WTC11 (cell line): ENCODE data around the gene CTNNA1.

Source experiments
- CTCF ChIP-seq: fragments of 200-600 bp; IDR thresholded peaks from 2 replicates; pipeline ENCODE4 v1.8.0; 2022; ENCODE audit warnings: antibody characterized with exemption
- E2F5 ChIP-seq: sonication (generic); formaldehyde crosslinking; IDR thresholded peaks from 2 replicates; pipeline ENCODE4 v1.8.1; 2022; ENCODE audit warnings: mild to moderate bottlenecking, moderate library complexity, missing genetic modification reagents
- FOXJ3 ChIP-seq: sonication (generic); formaldehyde crosslinking; IDR thresholded peaks from 2 replicates; pipeline ENCODE4 v1.9.0; 2021; ENCODE audit warnings: missing genetic modification reagents, mild to moderate bottlenecking, borderline replicate concordance
- MAX ChIP-seq: sonication (generic); formaldehyde crosslinking; IDR thresholded peaks from 2 replicates; pipeline ENCODE4 v1.8.0; 2022; ENCODE audit warnings: mild to moderate bottlenecking, missing genetic modification reagents
- SP1 ChIP-seq: sonication (generic); formaldehyde crosslinking; conservative IDR thresholded peaks from 2 replicates; pipeline ENCODE4 v1.8.1; 2022; ENCODE audit warnings: missing genetic modification reagents

GRCh38 chr5:138840103-138840502 is 86.9 kb downstream of the CTNNA1 start:
- TF ChIP-seq SP1 (CRISPR knock-in tag) (no peak), MAX (no peak), CTCF (no peak), FOXJ3 (no peak), E2F5 (CRISPR knock-in tag) (no peak)
